Fibroblast of skin of left quadriceps (primary cell): Measurements from ENCODE around the gene PLEKHG1.

Experiments
- DNase-seq, 2 experiments: peaks; one replicate each; pipeline ENCODE4 v3.0.0-alpha.2; 2013; ENCODE audit warnings: low read depth in 2 of 2

The PLEKHG1 gene

DNA sequence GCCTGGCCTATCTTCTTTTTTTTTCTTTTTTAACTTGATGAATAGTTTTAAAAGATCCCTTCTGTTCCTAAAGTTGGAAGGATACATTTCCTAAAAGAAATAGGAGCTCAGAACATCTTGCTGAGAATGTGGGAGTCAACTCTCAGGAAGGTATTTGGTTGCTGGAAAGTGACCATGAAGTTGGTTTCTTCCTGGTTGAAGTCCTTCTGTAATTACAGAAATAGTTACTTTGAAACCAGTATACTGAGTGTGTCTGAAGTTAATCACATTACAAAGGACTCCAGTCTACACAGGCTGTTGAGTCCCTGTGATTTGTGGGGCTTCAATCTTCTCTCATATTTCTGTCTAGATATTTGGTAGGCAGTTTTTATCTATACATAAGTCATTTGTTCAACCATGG is 9.8 kb upstream of the PLEKHG1 start:
- DNase-seq: no peak

DNA sequence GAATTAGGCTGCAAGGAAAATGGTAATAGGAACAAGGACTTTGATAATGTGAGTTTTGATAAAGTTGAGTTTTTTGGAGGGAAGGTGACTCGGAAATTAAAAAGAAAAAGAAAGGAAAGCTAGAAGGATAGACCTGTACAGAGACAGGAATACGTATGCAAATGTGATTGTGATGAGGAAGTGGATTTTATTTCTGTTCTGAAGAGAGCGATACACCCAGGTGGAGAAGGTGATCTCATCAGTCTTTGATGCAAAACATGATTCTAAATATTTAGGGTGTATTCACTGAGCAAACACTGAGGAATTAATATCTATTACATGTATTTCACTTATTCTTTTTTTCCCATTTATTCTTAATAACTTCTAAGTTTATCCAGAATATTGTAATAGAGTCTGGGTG is 9.2 kb upstream of the PLEKHG1 start:
- no peak for DNase-seq

DNA sequence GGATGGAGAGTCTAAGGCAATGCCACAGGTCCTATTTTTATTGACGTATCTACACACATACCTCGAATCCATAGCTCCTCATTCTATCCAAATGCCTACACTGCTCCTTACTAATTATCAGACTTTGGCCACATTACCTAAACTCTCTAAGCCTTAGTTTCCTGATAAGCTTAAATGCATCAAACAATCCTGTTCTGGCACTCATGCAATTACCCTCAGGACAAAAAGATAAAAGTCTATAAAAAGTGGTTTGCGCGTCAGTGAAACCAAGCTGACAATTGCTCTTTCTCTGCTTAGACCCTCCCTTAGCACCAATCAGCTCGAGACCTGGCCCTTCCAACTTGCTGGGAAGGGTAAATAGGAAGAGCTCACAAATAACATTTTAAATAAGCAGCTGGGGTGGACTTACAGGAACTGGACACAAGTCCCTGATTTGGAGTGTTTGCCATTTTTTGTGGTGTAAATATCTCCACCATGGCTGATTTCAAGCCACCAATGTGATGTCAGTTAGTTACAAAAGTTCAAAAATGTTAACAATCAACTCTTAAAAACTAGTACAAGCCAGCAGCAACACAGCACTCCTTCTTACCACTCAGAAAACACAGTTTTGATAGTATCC is 7.2 kb upstream of the PLEKHG1 start:
- DNase-seq: no peak

DNA sequence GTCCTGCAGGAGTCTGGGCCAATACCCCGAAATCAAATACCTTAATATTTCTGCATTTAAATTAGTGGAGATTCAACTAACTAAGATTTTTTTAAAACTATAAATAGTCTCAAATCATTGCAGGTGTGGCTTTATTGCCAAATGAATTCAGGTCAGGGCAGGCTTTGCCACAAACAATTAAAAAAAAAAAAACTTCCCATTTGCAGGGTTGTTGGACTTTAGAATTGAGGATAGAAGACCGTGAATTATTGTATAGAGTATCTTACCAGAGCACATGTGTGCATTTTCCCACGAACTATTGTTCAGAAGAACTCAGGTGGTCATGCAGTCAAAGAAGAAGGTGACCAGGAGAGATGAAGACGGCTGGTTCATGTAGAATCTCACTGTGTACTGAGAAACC is 6.6 kb upstream of the PLEKHG1 start:
- DNase-seq: no peak

DNA sequence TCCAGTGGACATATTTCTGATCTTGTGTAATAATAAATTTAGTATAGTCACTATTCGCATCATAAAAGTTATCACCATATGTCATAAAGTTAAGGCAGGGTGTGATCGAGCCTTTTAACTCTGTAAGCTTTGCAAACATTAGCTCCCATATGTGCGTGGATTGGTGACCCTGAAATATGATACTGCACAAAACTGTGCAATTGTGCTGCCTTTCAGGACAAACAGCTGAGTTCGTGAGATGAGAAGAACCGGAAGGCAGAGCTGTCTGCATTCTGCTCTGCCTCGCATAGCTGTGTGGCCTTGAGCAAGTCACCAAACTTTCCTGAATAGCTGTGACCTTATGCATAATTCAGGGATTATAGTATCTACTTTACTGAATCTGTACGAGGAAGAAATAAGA is 3.2 kb upstream of the PLEKHG1 start:
- no peak for DNase-seq

DNA sequence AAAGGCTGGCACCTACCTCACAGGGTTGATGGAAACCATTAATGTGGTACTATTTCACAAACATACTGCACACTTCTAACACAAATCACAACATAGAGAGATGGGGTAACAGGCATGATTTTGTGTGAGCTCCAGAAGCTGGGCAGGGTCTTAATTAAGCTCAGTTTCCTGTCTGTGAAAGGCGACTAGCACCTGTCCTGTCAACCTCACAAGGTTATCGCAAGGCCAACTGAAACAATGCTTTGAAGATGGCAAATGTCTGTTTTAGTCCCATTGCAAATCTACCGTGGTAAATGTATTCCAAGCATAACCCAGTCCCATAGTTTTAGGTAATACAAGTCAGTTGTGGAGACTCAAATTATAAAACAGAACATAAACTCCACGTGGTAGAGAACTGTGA is 1.3 kb upstream of the PLEKHG1 start:
- DNase-seq: no peak

DNA sequence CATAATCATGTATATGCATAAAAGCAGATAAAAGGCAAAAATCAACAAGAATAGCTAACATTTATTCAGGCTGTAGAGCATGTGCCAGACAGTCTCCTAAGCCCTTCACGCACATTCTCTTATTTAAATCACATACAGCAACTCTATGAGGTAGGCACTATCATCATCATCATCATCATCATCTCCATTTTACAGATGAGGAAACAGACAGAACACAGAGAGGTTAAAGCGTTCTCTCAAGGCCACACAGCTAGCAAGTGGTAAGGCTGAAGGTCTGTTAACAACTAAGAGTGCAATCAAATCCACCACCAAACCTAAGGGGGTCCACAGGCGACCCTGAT is 857 bp upstream of the PLEKHG1 start:
- no peak for DNase-seq

DNA sequence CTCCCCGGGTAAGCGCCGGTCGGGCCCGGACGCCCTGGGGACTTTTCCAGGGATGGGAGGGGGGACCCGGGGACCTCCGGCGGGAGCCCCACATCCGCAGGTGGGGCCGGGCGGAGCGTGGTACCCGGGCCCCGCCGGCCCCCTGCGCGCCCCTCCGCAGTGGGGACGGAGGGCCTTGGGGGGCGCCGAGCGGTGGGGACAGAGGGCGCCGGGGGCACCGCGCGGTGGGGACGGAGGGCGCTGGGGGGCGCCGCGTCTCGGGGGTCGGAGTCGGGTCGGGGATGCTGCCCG is 270 bp downstream of the PLEKHG1 start:
- DNase-seq: no peak

DNA sequence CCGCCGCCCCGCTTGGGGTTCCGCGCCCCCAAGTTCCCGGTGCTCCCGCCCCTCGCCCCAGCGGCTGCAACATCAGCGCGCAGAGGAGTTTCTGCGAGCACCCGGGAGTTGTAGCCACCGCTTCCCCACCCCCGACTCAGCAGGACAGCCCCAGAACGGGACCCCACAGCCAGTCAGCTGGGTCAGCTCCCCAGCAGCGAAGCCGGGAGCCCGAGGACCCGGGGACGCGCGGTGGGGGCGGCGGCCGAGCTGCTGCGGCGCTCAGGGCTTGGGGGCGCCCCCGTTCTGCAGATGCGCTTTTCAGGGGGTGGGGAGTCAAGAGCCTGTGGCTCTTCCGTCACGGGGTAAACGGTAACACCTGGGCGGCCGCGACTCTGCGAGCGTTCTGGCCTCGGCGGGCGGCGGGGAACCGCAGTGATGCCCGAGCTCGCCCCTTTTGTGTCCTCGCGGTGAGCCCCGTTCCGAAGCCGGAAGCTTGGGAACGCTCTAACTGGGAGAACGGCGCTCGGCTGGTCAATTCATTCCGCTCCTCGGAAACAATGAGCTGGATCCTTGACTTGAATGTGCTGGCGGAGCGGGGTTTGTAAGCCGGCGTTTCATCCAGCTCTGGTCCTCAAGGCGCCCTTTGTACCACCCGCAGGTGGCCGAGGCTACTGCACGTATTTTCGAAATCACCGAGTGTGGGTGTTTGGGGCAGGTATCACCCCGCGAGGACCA is 774 bp downstream of the PLEKHG1 start:
- DNase-seq: peak; percentile 13 to 30

DNA sequence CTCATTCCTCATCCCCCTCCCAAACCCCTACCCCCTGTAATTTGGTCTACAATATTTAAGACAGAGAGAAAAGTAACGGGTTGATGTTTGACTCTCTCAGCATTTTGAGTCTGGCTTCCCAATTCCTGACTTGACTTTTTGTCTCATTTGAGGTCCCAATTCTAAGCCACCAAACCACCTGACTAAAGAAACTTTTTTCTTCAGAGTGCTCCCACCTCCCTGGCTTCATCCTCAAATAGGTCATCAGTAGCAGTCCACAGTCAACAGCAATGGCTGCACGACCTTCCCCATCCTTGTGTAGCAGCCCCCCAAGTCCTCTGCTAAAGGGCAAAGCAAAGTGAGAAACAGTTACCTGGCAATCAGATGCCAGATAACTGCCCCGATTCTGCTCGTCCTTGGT is 1.8 kb downstream of the PLEKHG1 start:
- no peak for DNase-seq

DNA sequence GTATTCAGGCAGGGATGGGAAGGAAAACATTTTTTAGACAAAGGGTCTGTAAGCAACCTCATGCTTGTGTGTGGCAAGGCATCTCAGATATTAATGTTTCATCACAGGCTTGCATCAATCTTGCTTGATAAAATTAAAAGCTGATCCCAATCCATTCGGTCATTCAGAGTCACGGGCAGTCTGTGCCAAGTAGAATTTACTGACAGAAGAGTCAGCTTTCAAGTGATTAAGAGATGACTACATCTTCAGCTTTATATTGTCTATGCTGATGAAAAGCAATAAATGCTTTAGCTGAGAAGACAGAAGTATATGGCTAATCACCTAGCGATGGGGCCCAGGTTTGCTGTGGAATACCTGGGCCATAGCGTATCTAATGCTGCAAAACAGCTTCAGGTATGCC is 3.5 kb downstream of the PLEKHG1 start:
- DNase-seq: no peak

DNA sequence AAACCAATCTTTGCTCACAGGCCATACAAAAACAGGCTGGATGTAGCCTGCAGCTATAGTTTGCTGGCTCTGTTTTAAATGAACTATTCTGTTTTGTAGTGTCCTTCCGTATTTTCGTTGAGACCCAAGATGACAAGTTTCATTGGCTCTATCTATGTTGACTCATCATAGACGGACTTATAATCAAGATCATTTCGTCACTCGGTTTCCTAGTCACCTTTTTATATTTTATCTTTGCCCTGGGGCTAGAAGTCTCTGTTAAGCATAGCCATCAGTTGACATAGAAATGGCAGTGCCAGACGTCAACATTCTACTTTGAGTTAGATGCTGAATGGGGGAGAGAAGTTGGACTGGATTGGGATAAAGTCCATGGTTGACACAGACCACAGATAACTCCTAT is 4.8 kb downstream of the PLEKHG1 start:
- no peak for DNase-seq

DNA sequence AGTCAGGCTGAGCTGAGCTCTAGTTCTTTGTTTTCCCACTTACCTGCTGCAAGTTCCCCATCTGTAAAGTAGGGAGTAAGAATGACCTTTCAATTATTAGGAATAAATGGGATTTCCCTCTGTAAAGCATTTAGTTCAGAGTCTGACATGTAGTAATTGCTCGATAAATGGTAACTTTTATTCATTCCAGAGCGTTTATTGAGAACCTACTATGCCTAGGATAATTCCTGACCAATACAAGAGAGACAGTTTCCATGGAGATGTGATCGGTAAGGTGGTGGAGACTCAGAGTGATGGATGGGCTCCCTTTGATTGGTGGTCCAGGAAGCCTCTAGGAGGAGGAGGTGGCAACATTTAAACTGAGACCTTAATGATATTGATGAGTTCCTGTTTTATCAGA is 5.6 kb downstream of the PLEKHG1 start:
- DNase-seq: no peak

DNA sequence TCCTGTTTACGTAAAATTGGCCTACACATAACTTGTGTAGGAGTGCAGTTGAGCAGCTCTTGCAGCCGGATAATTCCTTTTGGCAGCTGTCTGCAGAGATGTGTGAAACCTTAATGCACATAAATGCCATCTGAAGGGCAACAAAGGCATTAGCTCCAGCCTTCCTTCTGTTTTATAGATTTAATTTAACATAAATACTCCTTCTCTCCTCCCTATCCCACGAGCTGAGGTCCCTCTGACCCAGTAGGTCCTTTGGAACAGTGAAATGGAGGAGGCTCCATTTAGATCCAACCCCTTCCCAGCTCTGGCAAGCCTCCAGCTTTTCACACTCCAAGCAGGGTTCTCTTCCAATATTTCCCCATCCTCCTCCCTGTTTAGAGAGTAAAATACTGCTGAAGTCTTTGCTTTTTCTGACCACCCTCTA is 6.5 kb downstream of the PLEKHG1 start:
- no peak for DNase-seq

DNA sequence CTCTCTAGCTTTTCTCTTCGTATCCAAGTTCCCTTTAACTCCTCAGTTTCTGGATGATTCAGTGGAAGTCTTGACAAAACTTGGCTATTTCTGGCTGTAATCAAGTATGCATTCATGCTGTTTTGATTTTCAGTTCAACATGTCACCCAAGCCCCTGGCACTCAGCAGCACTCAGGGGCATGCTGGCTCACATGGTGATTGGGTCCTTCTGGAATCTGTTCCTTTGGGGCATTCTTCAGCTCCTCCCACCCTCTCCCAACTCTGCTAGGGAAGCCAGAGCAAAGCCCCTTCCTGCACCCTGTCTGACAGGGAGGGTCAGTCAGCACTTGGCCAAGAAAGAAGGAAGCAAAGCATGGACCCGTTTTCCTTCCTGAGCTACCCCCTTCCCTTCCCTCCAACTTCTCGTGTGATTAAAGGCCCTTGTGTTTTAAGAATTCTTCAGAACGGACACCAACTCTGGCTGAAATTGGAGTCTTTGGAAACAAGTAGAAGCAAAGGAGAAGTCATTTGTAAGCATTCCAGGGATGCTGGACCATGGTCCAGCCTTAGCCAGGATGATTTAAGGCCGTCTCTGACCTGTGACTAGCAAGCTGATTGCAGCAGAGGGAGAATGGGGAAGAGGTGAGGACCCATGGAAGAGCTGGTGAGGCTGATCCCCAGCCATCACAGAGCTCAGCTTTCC is 7.1 kb downstream of the PLEKHG1 start:
- DNase-seq: no peak

DNA sequence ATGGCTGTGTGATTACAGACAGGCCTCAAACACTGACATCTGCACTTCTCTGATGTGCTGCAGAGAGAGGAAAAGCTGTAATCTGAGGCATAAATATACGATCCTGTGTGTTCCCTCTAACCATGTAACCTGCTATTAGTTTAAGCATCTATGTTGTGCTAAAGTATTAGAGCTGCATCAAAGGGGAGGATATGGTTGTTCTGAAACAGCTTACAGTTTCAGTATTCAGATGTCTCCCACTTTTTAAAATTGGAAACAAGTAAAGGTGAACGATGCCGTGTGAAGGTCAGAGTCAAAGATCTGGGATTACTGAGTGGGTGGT is 7.6 kb downstream of the PLEKHG1 start:
- DNase-seq: no peak

DNA sequence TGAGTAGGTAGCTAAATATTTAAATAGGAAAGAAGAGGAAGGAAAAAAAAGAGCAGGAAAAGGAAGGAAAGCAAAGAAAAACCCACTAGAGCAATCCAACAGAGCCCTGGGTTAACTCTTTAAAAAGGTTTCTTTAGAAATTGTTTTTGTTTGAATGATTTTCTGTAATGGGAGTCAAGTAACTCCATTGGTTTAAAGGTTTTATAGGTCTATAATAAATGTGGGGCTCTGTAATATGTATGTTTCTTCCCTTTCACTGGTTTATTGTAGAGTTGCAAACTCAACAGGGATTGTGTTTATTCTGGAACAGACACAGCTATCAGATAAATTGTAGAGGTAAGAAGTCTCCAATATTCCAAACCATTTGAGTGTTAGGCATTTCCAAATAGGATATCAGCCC is 10.9 kb downstream of the PLEKHG1 start:
- no peak for DNase-seq

DNA sequence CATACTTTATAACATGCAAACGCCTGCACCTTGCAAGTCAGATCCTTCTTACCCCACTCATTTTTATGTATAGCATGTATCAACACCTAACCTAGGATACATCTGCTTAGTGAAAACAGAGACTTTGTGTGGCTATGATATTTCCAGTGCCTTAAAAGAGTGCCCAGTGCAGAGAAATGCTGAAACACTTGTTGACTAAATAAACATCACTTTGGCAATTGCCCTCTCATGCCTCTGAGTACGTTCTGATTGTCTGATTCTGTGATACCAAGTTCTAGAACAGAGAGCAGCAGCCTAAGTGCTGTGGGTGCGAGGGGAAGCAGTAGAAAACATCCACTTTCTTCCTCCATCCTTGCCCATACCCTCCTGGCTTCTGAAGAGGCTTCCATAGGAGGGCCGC is 13.6 kb downstream of the PLEKHG1 start:
- no peak for DNase-seq

DNA sequence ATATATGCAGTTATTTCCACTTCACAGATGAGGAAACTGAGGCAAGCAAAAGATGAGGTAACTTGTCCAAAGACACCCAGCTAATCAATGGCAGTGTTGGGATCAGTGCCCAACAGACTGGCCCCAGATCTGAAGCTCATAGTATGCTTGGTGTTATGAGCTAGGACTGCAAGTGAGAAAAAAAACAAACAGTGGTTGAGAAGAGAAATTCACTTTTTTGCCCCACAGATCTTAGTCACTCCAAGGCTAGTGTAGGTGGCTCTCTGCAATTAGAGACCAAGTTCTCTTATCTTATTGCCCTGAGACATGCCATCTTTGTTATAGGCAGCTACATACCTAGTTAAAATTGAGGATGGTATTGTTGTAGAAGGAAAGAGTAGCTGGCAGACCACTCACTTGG is 16.3 kb downstream of the PLEKHG1 start:
- DNase-seq: no peak

DNA sequence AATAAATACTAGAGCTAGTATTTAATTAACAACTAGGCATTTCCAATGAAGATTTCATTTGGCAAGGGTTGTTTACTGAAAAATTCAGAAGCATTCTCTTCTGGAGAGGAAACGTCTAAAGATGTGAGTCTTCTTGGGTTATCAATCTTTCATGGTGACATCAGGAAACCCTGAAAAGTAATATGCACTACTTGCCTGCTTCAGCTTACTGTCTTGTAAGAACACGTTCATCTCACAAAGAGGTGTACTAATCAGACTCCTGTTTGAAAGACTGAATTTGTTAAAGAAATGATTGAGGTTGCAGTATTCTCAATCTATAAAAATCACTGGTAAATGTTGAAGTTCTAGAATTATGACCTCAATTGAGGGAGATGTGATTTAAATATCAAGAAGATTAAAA is 16.9 kb downstream of the PLEKHG1 start:
- no peak for DNase-seq

DNA sequence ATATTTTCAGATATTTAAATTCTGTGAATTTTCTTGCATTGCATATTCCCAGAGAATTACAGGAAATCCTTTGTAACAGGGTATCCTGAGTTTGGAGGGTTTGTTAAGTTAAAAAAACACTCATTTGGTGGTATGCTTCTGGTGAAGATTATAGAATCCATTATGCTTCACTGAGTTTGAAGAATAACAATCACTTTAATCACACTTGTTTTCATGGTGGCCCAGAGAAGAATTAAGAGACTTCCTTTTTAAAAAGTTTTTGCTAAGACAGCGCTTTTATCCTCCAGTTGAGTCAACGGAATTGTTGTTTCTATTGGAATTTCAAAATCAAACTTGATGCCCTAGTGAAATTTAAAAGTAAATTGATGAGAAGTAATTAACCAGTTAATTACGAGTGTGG is 17.4 kb downstream of the PLEKHG1 start:
- DNase-seq: no peak

DNA sequence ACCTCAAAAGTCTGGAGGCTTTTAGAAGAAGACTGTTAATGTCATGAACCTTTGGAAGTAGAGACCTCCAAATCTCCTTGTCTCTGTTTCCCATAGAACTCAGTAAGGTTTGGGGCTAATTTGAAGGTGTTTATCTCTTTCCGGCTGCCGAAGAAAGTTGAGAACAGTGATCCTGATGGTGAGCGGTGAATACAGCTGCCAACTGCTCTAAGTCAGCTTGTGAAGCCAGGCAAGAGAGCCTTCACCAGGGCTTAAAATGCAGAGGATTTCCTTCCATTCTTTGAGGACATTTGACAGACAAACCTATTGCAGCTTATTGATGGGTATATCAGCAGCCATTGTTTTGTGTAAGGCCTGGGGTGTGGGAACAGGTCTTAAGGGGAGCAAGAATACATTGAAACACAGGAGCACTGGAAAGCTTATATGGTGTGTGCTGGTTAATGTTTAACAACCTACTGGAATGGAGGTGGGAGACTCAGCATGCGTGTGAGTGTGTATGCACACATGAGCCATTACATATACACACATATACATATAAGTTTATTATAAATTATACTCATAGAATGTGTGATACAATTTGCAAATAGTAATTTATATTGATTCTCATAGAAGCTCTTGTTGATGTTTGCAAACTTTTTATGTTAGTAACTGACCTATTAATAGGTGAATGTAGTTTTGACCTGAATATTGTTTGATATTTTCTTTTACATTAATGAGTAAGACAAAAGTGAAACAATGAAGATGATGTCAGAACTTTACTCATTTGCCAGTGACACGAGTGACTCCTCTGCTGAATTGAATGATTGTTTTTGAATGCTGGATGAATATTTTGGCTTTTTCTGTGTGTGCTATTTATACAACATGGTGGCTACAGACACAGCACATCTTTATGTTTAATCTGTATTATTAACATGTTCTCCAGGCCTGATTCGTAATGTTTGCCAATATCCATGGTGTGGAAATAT is 18.1 kb downstream of the PLEKHG1 start:
- DNase-seq: no peak

DNA sequence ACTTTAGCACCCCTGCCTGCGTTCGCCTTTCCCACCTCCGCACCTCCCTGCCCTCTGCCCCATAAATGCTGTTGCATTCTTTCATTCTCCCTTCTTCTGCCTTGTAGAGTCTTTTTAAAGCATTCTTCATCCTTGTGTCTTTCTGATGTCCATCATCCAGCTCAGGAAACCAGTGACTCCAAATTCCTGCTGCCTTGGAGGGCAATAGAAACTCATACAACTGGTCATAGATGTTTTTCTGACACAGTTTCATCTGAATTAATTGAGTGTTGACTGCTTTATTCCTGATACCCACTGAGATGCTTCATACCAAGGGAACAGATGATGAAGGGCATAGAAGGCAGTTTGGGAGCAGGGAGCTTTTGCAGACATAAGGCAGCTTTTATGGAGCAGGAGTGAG is 19.6 kb downstream of the PLEKHG1 start:
- no peak for DNase-seq
